WTC11 (cell line): ENCODE measurements around the gene IKBKE. TPM values are rescaled to one million over a fixed set of nuclear protein-coding genes. Genes with fewer than 3 reads are reported as not detected.

Source experiments
- ATAC-seq: fragments of 200-7000 bp; cut with Tn5 transposase; 2 replicates; pipeline ENCODE4 v1.10.0; 2021; ENCODE audit warnings: mild to moderate bottlenecking, moderate library complexity
- CTCF ChIA-PET: fragments of 300-600 bp; sonication (Branson Sonifier 250); formaldehyde crosslinking; loops from one replicate; lab custom pipeline; 2021; ENCODE audit warnings: antibody characterized with exemption; lab: Charles Lee
- POLR2A ChIA-PET: fragments of 350-600 bp; sonication (Branson Sonifier 250); formaldehyde crosslinking; loops from one replicate; lab custom pipeline; 2021; ENCODE audit warnings: antibody characterized with exemption; lab: Charles Lee
- DNase-seq: peaks from one replicate; pipeline ENCODE4 v3.0.0; 2021; ENCODE audit warnings: low spot score
- H3K27ac Mint-ChIP-seq: 2 replicates; pipeline ENCODE4 v1.8.0; 2021; ENCODE audit warnings: mixed read lengths
- H3K27me3 Mint-ChIP-seq: 2 replicates; pipeline ENCODE4 v1.8.0; 2021; ENCODE audit warnings: low read depth, mild to moderate bottlenecking, moderate library complexity, mixed read lengths
- H3K36me3 Mint-ChIP-seq: 2 replicates; pipeline ENCODE4 v1.8.0; 2021; ENCODE audit warnings: mixed read lengths
- H3K4me1 Mint-ChIP-seq: 2 replicates; pipeline ENCODE4 v1.8.0; 2022; ENCODE audit warnings: mixed read lengths
- H3K4me3 Mint-ChIP-seq: 2 replicates; pipeline ENCODE4 v1.8.0; 2021; ENCODE audit warnings: mild to moderate bottlenecking, moderate library complexity, mixed read lengths
- H3K9me3 Mint-ChIP-seq: 2 replicates; pipeline ENCODE4 v1.8.0; 2021; ENCODE audit warnings: mixed read lengths
- ATF1 ChIP-seq: sonication (generic); formaldehyde crosslinking; IDR thresholded peaks from 2 replicates; pipeline ENCODE4 v1.8.1; 2023; ENCODE audit warnings: mild to moderate bottlenecking, moderate library complexity, missing genetic modification reagents
- CREM ChIP-seq: sonication (generic); formaldehyde crosslinking; IDR thresholded peaks from 2 replicates; pipeline ENCODE4 v1.8.1; 2022; ENCODE audit warnings: mild to moderate bottlenecking, missing genetic modification reagents, moderate library complexity
- ERG ChIP-seq: fragments of 250-450 bp; sonication (Bioruptor Pico); IDR thresholded peaks from 2 replicates; pipeline ENCODE4 v1.8.0; 2021; ENCODE audit warnings: mild to moderate bottlenecking
- ESRRA ChIP-seq: sonication (generic); formaldehyde crosslinking; IDR thresholded peaks from 2 replicates; pipeline ENCODE4 v1.8.1; 2022; ENCODE audit warnings: mild to moderate bottlenecking, missing genetic modification reagents, borderline replicate concordance
- FOXJ3 ChIP-seq: sonication (generic); formaldehyde crosslinking; IDR thresholded peaks from 2 replicates; pipeline ENCODE4 v1.9.0; 2021; ENCODE audit warnings: missing genetic modification reagents, mild to moderate bottlenecking, borderline replicate concordance
- KAT7 ChIP-seq: sonication (generic); formaldehyde crosslinking; IDR thresholded peaks from 2 replicates; pipeline ENCODE4 v1.8.1; 2023; ENCODE audit warnings: missing genetic modification reagents, mild to moderate bottlenecking, borderline replicate concordance
- NFYB ChIP-seq: sonication (generic); formaldehyde crosslinking; conservative IDR thresholded peaks from 2 replicates; pipeline ENCODE4 v1.8.0; 2022; ENCODE audit warnings: low read depth, missing genetic modification reagents
- RORB ChIP-seq: fragments of 250-450 bp; sonication (Bioruptor Pico); IDR thresholded peaks from 2 replicates; pipeline ENCODE4 v1.9.0; 2021; ENCODE audit warnings: mild to moderate bottlenecking
- SMAD4 ChIP-seq: sonication (generic); formaldehyde crosslinking; IDR thresholded peaks from 2 replicates; pipeline ENCODE4 v1.8.0; 2022; ENCODE audit warnings: mild to moderate bottlenecking, missing genetic modification reagents
- TCF7 ChIP-seq: sonication (generic); formaldehyde crosslinking; IDR thresholded peaks from 2 replicates; pipeline ENCODE4 v1.8.0; 2022; ENCODE audit warnings: mild to moderate bottlenecking, low read depth, missing genetic modification reagents, moderate library complexity
- ZNF138 ChIP-seq: sonication (generic); formaldehyde crosslinking; conservative IDR thresholded peaks from 2 replicates; pipeline ENCODE4 v1.8.1; 2022; ENCODE audit warnings: mild to moderate bottlenecking, moderate library complexity, missing genetic modification reagents
- ZNF396 ChIP-seq: fragments of 250-450 bp; sonication (Bioruptor Pico); IDR thresholded peaks from 2 replicates; pipeline ENCODE4 v1.8.0; 2021; ENCODE audit warnings: mild to moderate bottlenecking, moderate library complexity, borderline replicate concordance
- ZNF512 ChIP-seq: sonication (generic); formaldehyde crosslinking; IDR thresholded peaks from 2 replicates; pipeline ENCODE4 v1.8.1; 2022; ENCODE audit warnings: missing genetic modification reagents, borderline replicate concordance
- total RNA-seq: library from RNA; stranded (reverse); gene quantifications from 3 replicates; pipeline ENCODE4 v1.2.3, GENCODE V29; 2021
- TF ChIP-seq, protein P1 (sequence below): sonication (generic); formaldehyde crosslinking; IDR thresholded peaks from 2 replicates; pipeline ENCODE4 v1.8.0; 2023; ENCODE audit warnings: missing genetic modification reagents, mild to moderate bottlenecking, borderline replicate concordance
- TF ChIP-seq, protein P2 (sequence below): sonication (generic); formaldehyde crosslinking; IDR thresholded peaks from 2 replicates; pipeline ENCODE4 v1.8.1; 2022; ENCODE audit warnings: low read depth, missing genetic modification reagents, borderline replicate concordance
- TF ChIP-seq, protein P3 (sequence below): sonication (generic); formaldehyde crosslinking; IDR thresholded peaks from 2 replicates; pipeline ENCODE4 v1.8.0; 2022; ENCODE audit warnings: missing genetic modification reagents

The IKBKE gene
- total RNA-seq, 1 experiment from 2014 or later, result 8.1 TPM

GRCh38 chr1:206477110-206477509 is 6.8 kb downstream of the IKBKE start (continued):
- TF ChIP-seq NFYB (CRISPR knock-in tag) (no peak), RORB (CRISPR knock-in tag) (no peak), TCF7 (CRISPR knock-in tag) (no peak), FOXJ3 (CRISPR knock-in tag) (no peak), KAT7 (no peak), ZNF138 (no peak), SMAD4 (CRISPR knock-in tag) (no peak), ERG (CRISPR knock-in tag) (no peak), ATF1 (no peak), ZNF512 (CRISPR knock-in tag) (no peak)
- TF ChIP-seq, protein P1, sequence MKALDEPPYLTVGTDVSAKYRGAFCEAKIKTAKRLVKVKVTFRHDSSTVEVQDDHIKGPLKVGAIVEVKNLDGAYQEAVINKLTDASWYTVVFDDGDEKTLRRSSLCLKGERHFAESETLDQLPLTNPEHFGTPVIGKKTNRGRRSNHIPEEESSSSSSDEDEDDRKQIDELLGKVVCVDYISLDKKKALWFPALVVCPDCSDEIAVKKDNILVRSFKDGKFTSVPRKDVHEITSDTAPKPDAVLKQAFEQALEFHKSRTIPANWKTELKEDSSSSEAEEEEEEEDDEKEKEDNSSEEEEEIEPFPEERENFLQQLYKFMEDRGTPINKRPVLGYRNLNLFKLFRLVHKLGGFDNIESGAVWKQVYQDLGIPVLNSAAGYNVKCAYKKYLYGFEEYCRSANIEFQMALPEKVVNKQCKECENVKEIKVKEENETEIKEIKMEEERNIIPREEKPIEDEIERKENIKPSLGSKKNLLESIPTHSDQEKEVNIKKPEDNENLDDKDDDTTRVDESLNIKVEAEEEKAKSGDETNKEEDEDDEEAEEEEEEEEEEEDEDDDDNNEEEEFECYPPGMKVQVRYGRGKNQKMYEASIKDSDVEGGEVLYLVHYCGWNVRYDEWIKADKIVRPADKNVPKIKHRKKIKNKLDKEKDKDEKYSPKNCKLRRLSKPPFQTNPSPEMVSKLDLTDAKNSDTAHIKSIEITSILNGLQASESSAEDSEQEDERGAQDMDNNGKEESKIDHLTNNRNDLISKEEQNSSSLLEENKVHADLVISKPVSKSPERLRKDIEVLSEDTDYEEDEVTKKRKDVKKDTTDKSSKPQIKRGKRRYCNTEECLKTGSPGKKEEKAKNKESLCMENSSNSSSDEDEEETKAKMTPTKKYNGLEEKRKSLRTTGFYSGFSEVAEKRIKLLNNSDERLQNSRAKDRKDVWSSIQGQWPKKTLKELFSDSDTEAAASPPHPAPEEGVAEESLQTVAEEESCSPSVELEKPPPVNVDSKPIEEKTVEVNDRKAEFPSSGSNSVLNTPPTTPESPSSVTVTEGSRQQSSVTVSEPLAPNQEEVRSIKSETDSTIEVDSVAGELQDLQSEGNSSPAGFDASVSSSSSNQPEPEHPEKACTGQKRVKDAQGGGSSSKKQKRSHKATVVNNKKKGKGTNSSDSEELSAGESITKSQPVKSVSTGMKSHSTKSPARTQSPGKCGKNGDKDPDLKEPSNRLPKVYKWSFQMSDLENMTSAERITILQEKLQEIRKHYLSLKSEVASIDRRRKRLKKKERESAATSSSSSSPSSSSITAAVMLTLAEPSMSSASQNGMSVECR (CRISPR knock-in tag), result no peak
- TF ChIP-seq, protein P2, sequence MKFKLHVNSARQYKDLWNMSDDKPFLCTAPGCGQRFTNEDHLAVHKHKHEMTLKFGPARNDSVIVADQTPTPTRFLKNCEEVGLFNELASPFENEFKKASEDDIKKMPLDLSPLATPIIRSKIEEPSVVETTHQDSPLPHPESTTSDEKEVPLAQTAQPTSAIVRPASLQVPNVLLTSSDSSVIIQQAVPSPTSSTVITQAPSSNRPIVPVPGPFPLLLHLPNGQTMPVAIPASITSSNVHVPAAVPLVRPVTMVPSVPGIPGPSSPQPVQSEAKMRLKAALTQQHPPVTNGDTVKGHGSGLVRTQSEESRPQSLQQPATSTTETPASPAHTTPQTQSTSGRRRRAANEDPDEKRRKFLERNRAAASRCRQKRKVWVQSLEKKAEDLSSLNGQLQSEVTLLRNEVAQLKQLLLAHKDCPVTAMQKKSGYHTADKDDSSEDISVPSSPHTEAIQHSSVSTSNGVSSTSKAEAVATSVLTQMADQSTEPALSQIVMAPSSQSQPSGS (CRISPR knock-in tag), result no peak

DNA sequence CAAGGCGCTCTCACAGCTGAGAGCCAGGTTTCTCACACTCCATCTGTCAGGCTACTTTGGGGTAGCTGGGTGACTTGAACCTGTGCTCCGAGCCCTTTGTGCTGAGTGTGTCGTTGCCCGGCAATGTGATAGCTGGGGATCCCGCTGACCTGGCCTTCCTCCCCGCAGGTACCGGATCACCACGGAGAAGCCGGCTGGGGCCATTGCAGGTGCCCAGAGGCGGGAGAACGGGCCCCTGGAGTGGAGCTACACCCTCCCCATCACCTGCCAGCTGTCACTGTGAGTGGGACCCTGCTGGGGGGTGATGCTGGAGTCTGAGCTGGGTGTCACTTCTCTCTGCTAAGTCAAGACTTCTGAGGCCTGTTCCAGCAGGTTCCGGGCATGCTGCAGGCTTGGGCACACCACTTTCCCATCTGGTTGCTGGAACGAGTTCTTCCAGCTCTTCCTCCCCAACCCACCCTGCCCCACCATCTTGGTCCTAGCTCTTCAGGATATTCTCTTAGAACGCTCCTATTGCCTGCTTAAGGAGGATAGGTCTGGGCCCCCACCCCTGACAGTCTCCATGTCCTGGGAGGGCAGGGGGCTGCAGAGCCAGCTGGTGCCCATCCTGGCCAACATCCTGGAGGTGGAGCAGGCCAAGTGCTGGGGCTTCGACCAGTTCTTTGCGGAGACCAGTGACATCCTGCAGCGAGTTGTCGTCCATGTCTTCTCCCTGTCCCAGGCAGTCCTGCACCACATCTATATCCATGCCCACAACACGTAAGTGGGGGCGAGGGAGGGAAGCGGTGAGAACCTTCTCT is 7.5 kb downstream of the IKBKE start:
- H3K27me3 Mint-ChIP-seq, result no peaks in the 10 kb centered on the region
- H3K4me1 Mint-ChIP-seq, result peaks cover 10% of the 10 kb centered on the region
- no peak overlapping the region for H3K27ac Mint-ChIP-seq
- CTCF ChIA-PET, result interaction anchor here (0.6 to 1.5 kb wide), 7 partner anchors 13 to 434 kb away, joined by 3 to 7 read pairs (median 3); no protein-coding TSS in a partner anchor
- no peaks in the 10 kb centered on the region for H3K9me3 Mint-ChIP-seq
- DNase-seq, result no peak
- POLR2A ChIA-PET, result no interaction called here
- no peak overlapping the region for H3K4me3 Mint-ChIP-seq
- ATAC-seq, result no peak
- peaks cover 14% of the 10 kb centered on the region for H3K36me3 Mint-ChIP-seq
- TF ChIP-seq, protein P3, sequence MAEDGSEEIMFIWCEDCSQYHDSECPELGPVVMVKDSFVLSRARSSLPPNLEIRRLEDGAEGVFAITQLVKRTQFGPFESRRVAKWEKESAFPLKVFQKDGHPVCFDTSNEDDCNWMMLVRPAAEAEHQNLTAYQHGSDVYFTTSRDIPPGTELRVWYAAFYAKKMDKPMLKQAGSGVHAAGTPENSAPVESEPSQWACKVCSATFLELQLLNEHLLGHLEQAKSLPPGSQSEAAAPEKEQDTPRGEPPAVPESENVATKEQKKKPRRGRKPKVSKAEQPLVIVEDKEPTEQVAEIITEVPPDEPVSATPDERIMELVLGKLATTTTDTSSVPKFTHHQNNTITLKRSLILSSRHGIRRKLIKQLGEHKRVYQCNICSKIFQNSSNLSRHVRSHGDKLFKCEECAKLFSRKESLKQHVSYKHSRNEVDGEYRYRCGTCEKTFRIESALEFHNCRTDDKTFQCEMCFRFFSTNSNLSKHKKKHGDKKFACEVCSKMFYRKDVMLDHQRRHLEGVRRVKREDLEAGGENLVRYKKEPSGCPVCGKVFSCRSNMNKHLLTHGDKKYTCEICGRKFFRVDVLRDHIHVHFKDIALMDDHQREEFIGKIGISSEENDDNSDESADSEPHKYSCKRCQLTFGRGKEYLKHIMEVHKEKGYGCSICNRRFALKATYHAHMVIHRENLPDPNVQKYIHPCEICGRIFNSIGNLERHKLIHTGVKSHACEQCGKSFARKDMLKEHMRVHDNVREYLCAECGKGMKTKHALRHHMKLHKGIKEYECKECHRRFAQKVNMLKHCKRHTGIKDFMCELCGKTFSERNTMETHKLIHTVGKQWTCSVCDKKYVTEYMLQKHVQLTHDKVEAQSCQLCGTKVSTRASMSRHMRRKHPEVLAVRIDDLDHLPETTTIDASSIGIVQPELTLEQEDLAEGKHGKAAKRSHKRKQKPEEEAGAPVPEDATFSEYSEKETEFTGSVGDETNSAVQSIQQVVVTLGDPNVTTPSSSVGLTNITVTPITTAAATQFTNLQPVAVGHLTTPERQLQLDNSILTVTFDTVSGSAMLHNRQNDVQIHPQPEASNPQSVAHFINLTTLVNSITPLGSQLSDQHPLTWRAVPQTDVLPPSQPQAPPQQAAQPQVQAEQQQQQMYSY (CRISPR knock-in tag), result no peak
- no peak for TF ChIP-seq CREM (CRISPR knock-in tag)
- TF ChIP-seq, protein P1 (CRISPR knock-in tag), result no peak
- TF ChIP-seq ESRRA (CRISPR knock-in tag), result no peak
- no peak for TF ChIP-seq SMAD4 (CRISPR knock-in tag)
- no peak for TF ChIP-seq ZNF396 (CRISPR knock-in tag)
- no peak for TF ChIP-seq ERG (CRISPR knock-in tag)
